GM15510 (cell line): Measurements from ENCODE around the gene SMOC1.

Source experiments
- POLR2A ChIP-seq: IDR thresholded peaks from 3 replicates; pipeline ENCODE4 v1.6.1; 2011; ENCODE audit warnings: borderline replicate concordance; ENCODE audit not compliant: insufficient read length; ENCODE audit errors: extremely low read depth

Gene SMOC1

GRCh38 chr14:69880893-69881292 is 1.7 kb downstream of the SMOC1 start:
- no peak for TF ChIP-seq POLR2A

GRCh38 chr14:69882116-69882864 is 3.1 kb downstream of the SMOC1 start:
- TF ChIP-seq POLR2A = no peak

GRCh38 chr14:69882915-69883314 is 3.7 kb downstream of the SMOC1 start:
- no peak for TF ChIP-seq POLR2A

- no peak for TF ChIP-seq POLR2A
These were observed 7.4 kb downstream of the SMOC1 start for GRCh38 chr14:69886453-69887242.

- TF ChIP-seq POLR2A = no peak
These were observed 8.8 kb downstream of the SMOC1 start for GRCh38 chr14:69887740-69888657.

GRCh38 chr14:69891422-69891821 is 12.2 kb downstream of the SMOC1 start:
- no peak for TF ChIP-seq POLR2A

- no peak for TF ChIP-seq POLR2A
These were observed 15.9 kb downstream of the SMOC1 start for GRCh38 chr14:69895109-69895508.

GRCh38 chr14:69896080-69896479 is 16.9 kb downstream of the SMOC1 start:
- TF ChIP-seq POLR2A = no peak

GRCh38 chr14:69896972-69897371 is 17.8 kb downstream of the SMOC1 start:
- TF ChIP-seq POLR2A = no peak

- no peak for TF ChIP-seq POLR2A
These were observed 21.4 kb downstream of the SMOC1 start for GRCh38 chr14:69900603-69901002.

GRCh38 chr14:69901113-69901951 is 22.1 kb downstream of the SMOC1 start:
- no peak for TF ChIP-seq POLR2A

- no peak for TF ChIP-seq POLR2A
These were observed 25.0 kb downstream of the SMOC1 start for GRCh38 chr14:69904246-69904645.

- no peak for TF ChIP-seq POLR2A
These were observed 27.0 kb downstream of the SMOC1 start for GRCh38 chr14:69906201-69906600.
